H9 (cell line): ENCODE data around the gene MTOR. TPM values are rescaled to one million over a fixed set of nuclear protein-coding genes. Genes with fewer than 3 reads are reported as not detected.

ENCODE experiments used
- DNase-seq: peaks from one replicate; pipeline ENCODE4 v3.0.0-alpha.2; 2017
- H2AFZ ChIP-seq: one replicate; pipeline ENCODE4 v1.6.1; 2013; ENCODE audit warnings: mild to moderate bottlenecking, low read length, control low read depth, moderate library complexity
- H2AK5ac ChIP-seq: 2 replicates; pipeline ENCODE4 v1.6.1; 2013; ENCODE audit warnings: low read length, control low read depth, mixed read lengths; ENCODE audit not compliant: insufficient read length
- H2BK120ac ChIP-seq: one replicate; pipeline ENCODE4 v1.6.1; 2013; ENCODE audit warnings: low read depth, mild to moderate bottlenecking, low read length, control low read depth, inconsistent platforms; ENCODE audit not compliant: poor library complexity, severe bottlenecking
- H2BK12ac ChIP-seq: 2 replicates; pipeline ENCODE4 v1.6.1; 2013; ENCODE audit warnings: low read length, control low read depth, mixed read lengths, low read depth; ENCODE audit not compliant: insufficient read length
- H2BK15ac ChIP-seq: 2 replicates; pipeline ENCODE4 v1.6.1; 2013; ENCODE audit warnings: low read depth, low read length, control low read depth
- H2BK20ac ChIP-seq: one replicate; pipeline ENCODE4 v1.6.1; 2013; ENCODE audit warnings: low read depth, mild to moderate bottlenecking, low read length, control low read depth, inconsistent platforms; ENCODE audit not compliant: poor library complexity, severe bottlenecking
- H2BK5ac ChIP-seq: 2 replicates; pipeline ENCODE4 v1.6.1; 2013; ENCODE audit warnings: low read length, control low read depth, mixed read lengths; ENCODE audit not compliant: insufficient read length
- H3K14ac ChIP-seq: 2 replicates; pipeline ENCODE4 v1.6.1; 2013; ENCODE audit warnings: low read length, control low read depth; ENCODE audit not compliant: insufficient read depth
- H3K18ac ChIP-seq: 2 replicates; pipeline ENCODE4 v1.6.1; 2013; ENCODE audit warnings: low read depth, mild to moderate bottlenecking, mixed read lengths, low read length, control low read depth; ENCODE audit not compliant: insufficient read length
- H3K23ac ChIP-seq: 2 replicates; pipeline ENCODE4 v1.6.1; 2013; ENCODE audit warnings: low read length, control low read depth, mixed read lengths, low read depth; ENCODE audit not compliant: insufficient read length
- H3K23me2 ChIP-seq: 2 replicates; pipeline ENCODE4 v1.6.1; 2013; ENCODE audit warnings: low read depth, mild to moderate bottlenecking, mixed read lengths, low read length, control low read depth; ENCODE audit not compliant: insufficient read length, poor library complexity, severe bottlenecking
- H3K27ac ChIP-seq: 2 replicates; pipeline ENCODE4 v1.5.1; 2013; ENCODE audit warnings: low read length, control low read depth, mixed read lengths, low read depth; ENCODE audit not compliant: insufficient read length
- H3K27me3 ChIP-seq: 2 replicates; pipeline ENCODE4 v1.6.1; 2013; ENCODE audit warnings: low read length, control low read depth, inconsistent platforms; ENCODE audit not compliant: insufficient read depth
- H3K4ac ChIP-seq: 2 replicates; pipeline ENCODE4 v1.6.1; 2013; ENCODE audit warnings: low read depth, mild to moderate bottlenecking, control low read depth, inconsistent platforms, low read length, moderate library complexity
- H3K4me1 ChIP-seq: 2 replicates; pipeline ENCODE4 v1.6.1; 2013; ENCODE audit warnings: low read length, control low read depth, inconsistent platforms; ENCODE audit not compliant: insufficient read depth
- H3K4me2 ChIP-seq: 2 replicates; pipeline ENCODE4 v1.6.1; 2013; ENCODE audit warnings: low read length, control low read depth, mixed read lengths; ENCODE audit not compliant: insufficient read length, insufficient read depth
- H3K56ac ChIP-seq: 2 replicates; pipeline ENCODE4 v1.6.1; 2013; ENCODE audit warnings: low read depth, mild to moderate bottlenecking, mixed read lengths, low read length, control low read depth; ENCODE audit not compliant: insufficient read length
- H3K79me1 ChIP-seq: 2 replicates; pipeline ENCODE4 v1.6.1; 2013; ENCODE audit warnings: low read depth, mild to moderate bottlenecking, moderate library complexity, low read length, control low read depth, inconsistent platforms; ENCODE audit not compliant: insufficient read depth, poor library complexity, severe bottlenecking
- H3K79me2 ChIP-seq: 2 replicates; pipeline ENCODE4 v1.6.1; 2013; ENCODE audit warnings: low read length, control low read depth, inconsistent platforms; ENCODE audit not compliant: insufficient read depth
- H3K9ac ChIP-seq: 2 replicates; pipeline ENCODE4 v1.6.1; 2013; ENCODE audit warnings: low read length, control low read depth, mixed read lengths; ENCODE audit not compliant: insufficient read length; ENCODE audit errors: extremely low read depth
- H3K9me3 ChIP-seq: one replicate; pipeline ENCODE4 v1.6.1; 2013; ENCODE audit warnings: low read depth, low read length, inconsistent platforms; ENCODE audit not compliant: control insufficient read depth
- H3T11ph ChIP-seq: one replicate; pipeline ENCODE4 v1.6.1; 2013; ENCODE audit warnings: mild to moderate bottlenecking, low read length, control low read depth, inconsistent platforms
- H4K20me1 ChIP-seq: one replicate; pipeline ENCODE4 v1.6.1; 2013; ENCODE audit not compliant: control insufficient read depth, insufficient read length, insufficient read depth
- H4K5ac ChIP-seq: 2 replicates; pipeline ENCODE4 v1.6.1; 2013; ENCODE audit warnings: low read depth, mild to moderate bottlenecking, mixed read lengths, low read length, control low read depth; ENCODE audit not compliant: insufficient read length
- H4K8ac ChIP-seq: replicated peaks from 2 replicates; pipeline ENCODE4 v1.6.1; 2013; ENCODE audit warnings: low read length, control low read depth, mixed read lengths, low read depth; ENCODE audit not compliant: insufficient read length
- H4K91ac ChIP-seq: 2 replicates; pipeline ENCODE4 v1.6.1; 2013; ENCODE audit warnings: low read depth, mild to moderate bottlenecking, moderate library complexity, mixed read lengths, low read length, control low read depth; ENCODE audit not compliant: insufficient read length
- H3K27ac Mint-ChIP-seq, 3 experiments: 2 replicates in 2 of 3; 3 replicates in 1 of 3; pipeline ENCODE4 v1.8.0; 2020 to 2021; ENCODE audit warnings: mixed read lengths in 3 of 3, mild to moderate bottlenecking in 1 of 3, moderate library complexity in 1 of 3
- H3K27me3 Mint-ChIP-seq: 2 replicates; pipeline ENCODE4 v1.8.0; 2021; ENCODE audit warnings: low read depth, mild to moderate bottlenecking, moderate library complexity, mixed read lengths
- H3K36me3 Mint-ChIP-seq, 3 experiments: 2 replicates in 2 of 3; 3 replicates in 1 of 3; pipeline ENCODE4 v1.8.0; 2020 to 2021; ENCODE audit warnings: low read depth in 3 of 3, mixed read lengths in 3 of 3; ENCODE audit not compliant: insufficient read depth in 1 of 3
- H3K4me1 Mint-ChIP-seq, 2 experiments: 2 replicates each; pipeline ENCODE4 v1.8.0; 2020; ENCODE audit warnings: mixed read lengths in 2 of 2
- H3K4me3 Mint-ChIP-seq, 2 experiments: 2 replicates in 1 of 2; 3 replicates in 1 of 2; pipeline ENCODE4 v1.8.0; 2020 to 2021; ENCODE audit warnings: mild to moderate bottlenecking in 2 of 2, mixed read lengths in 2 of 2, moderate library complexity in 1 of 2
- H3K9me3 Mint-ChIP-seq, 2 experiments: 2 replicates in 1 of 2; 3 replicates in 1 of 2; pipeline ENCODE4 v1.8.0; 2020; ENCODE audit warnings: mild to moderate bottlenecking in 2 of 2, mixed read lengths in 2 of 2, moderate library complexity in 1 of 2
- CTCF ChIP-seq: fragments of 200-600 bp; sonication (generic); conservative IDR thresholded peaks from 3 replicates; pipeline ENCODE4 v1.8.0; 2021; ENCODE audit warnings: antibody characterized with exemption, mild to moderate bottlenecking
- WGBS: extraction: QIAGEN DNeasy Blood & Tissue Kit; methylation state at CpG from one replicate; pipeline ENCODE4 v1.1.7; 2013; ENCODE audit warnings: missing lambda C conversion rate, low lambda C conversion rate, mixed read lengths; ENCODE audit not compliant: insufficient read length; ENCODE audit errors: extremely low coverage; 5-methylcytosine and 5-hydroxymethylcytosine counted together
- total RNA-seq: library from RNA; stranded (reverse); gene quantifications from 2 replicates; pipeline ENCODE4 v1.2.1, GENCODE V29; 2021

Gene MTOR
- total RNA-seq, 1 experiment from 2014 or later, result 67.5 TPM

DNA sequence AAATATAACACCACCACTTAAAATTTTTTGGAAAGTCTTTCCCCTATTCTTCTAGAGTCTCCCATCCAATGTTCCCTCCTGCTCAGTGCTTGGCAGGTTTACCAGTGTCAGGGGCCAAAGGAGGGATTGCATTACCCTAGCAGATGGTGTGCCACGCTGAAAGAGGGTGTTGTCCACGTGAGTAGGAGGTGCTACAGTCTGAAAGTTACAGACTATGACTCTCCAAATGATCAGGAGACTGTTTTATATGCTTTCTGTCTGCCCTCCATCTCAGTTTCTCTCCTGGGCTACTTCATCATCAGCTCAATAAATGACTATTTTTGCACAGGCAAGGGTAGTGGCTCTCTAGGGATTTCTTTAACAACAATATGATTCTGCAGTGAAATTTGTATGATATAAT lies 104.5 kb downstream of the MTOR start:
- Histone ChIP-seq H4K5ac (no peak overlapping the region), H2AK5ac (no peak overlapping the region), H3K56ac (no peak overlapping the region), H4K91ac (no peak overlapping the region), H4K20me1 (no peaks in the 10 kb centered on the region), H3K18ac (no peak overlapping the region), H3K9ac (no peak overlapping the region), H2BK20ac (no peak overlapping the region), H3K23ac (no peak overlapping the region), H3K23me2 (no peaks in the 10 kb centered on the region), H3K79me2 (no peaks in the 10 kb centered on the region), H2AFZ (no peak overlapping the region), H3K4me2 (no peak overlapping the region), H4K8ac (no peak overlapping the region), H3K4ac (no peak overlapping the region), H3K9me3 (no peaks in the 10 kb centered on the region), H3K27ac (no peak overlapping the region), H3K14ac (no peak overlapping the region), H2BK15ac (no peak overlapping the region), H3T11ph (no peak overlapping the region), H2BK12ac (no peak overlapping the region), H3K27me3 (no peaks in the 10 kb centered on the region), H2BK5ac (no peak overlapping the region), H3K79me1 (no peaks in the 10 kb centered on the region), H2BK120ac (no peak overlapping the region), H3K4me1 (no peaks in the 10 kb centered on the region)
- no peak overlapping the region for H3K4me3 Mint-ChIP-seq
- no peak for TF ChIP-seq CTCF
- peaks cover 0 to 4% of the 10 kb centered on the region in 2 experiments; a peak in 2 of 4 replicates for H3K4me1 Mint-ChIP-seq
- H3K36me3 Mint-ChIP-seq, result peaks cover 21 to 55% (median 40%) of the 10 kb centered on the region in 3 experiments; a peak in 6 of 7 replicates
- H3K27ac Mint-ChIP-seq, result no peak overlapping the region
- H3K27me3 Mint-ChIP-seq, result no peaks in the 10 kb centered on the region
- DNase-seq, result no peak
- WGBS, result no CpG with 5 or more reads among the region's 2 CpGs
- H3K9me3 Mint-ChIP-seq, result no peaks in the 10 kb centered on the region
